IMR-90 (cell line): ENCODE measurements around the gene BIRC5. TPM values are rescaled to one million over a fixed set of nuclear protein-coding genes. Genes with fewer than 3 reads are reported as not detected.

Source experiments
- ATAC-seq: fragments of 200-7000 bp; cut with Tn5 transposase; 2 replicates; pipeline ENCODE4 v1.9.1; 2020; ENCODE audit warnings: low read depth, mild to moderate bottlenecking, moderate library complexity
- BruUV-seq: library from RNA; stranded (reverse); fragments of 400-500 nt; replicated peaks from 2 replicates; lab custom pipeline; 2021; lab: Mats Ljungman, UMichigan
- CTCF ChIA-PET: fragments of 300-600 bp; formaldehyde crosslinking; extraction: SDS; loops from one replicate; lab custom pipeline; 2021; ENCODE audit warnings: antibody characterized with exemption; lab: Yijun Ruan, JAX
- POLR2A ChIA-PET: fragments of 300-600 bp; sonication (Branson Sonifier 250); formaldehyde crosslinking; loops from one replicate; lab custom pipeline; 2022; ENCODE audit warnings: antibody characterized with exemption; ENCODE audit not compliant: unreplicated experiment; lab: Charles Lee
- DNase-seq: peaks from one replicate; pipeline ENCODE4 v3.0.0; 2013
- H2AFZ ChIP-seq: replicated peaks from 2 replicates; pipeline ENCODE3; 2013; ENCODE audit warnings: low read length, mild to moderate bottlenecking; ENCODE audit not compliant: poor library complexity
- H2AK5ac ChIP-seq: 2 replicates; pipeline ENCODE4 v1.6.1; 2013; ENCODE audit warnings: low read depth, low read length, inconsistent platforms
- H2AK9ac ChIP-seq: replicated peaks from 2 replicates; pipeline ENCODE3; 2013; ENCODE audit warnings: mild to moderate bottlenecking, low read depth, low read length, moderate library complexity; ENCODE audit not compliant: poor library complexity
- H2BK120ac ChIP-seq: 2 replicates; pipeline ENCODE4 v1.6.1; 2013; ENCODE audit warnings: low read depth, low read length, inconsistent platforms
- H2BK15ac ChIP-seq: 3 replicates; pipeline ENCODE4 v1.6.1; 2013; ENCODE audit warnings: low read depth, low read length, inconsistent platforms
- H2BK20ac ChIP-seq: 2 replicates; pipeline ENCODE4 v1.6.1; 2013; ENCODE audit warnings: low read depth, mild to moderate bottlenecking, inconsistent platforms, low read length, moderate library complexity
- H2BK5ac ChIP-seq: 2 replicates; pipeline ENCODE4 v1.6.1; 2013; ENCODE audit warnings: mild to moderate bottlenecking, low read depth, low read length, inconsistent platforms; ENCODE audit not compliant: poor library complexity, severe bottlenecking
- H3K14ac ChIP-seq: replicated peaks from 2 replicates; pipeline ENCODE4 v1.6.1; 2013; ENCODE audit warnings: low read depth, low read length, inconsistent platforms
- H3K18ac ChIP-seq: 2 replicates; pipeline ENCODE4 v1.6.1; 2013; ENCODE audit warnings: low read depth, low read length, control low read depth
- H3K23ac ChIP-seq: 2 replicates; pipeline ENCODE4 v1.6.1; 2013; ENCODE audit warnings: low read depth, low read length, inconsistent platforms
- H3K27ac ChIP-seq: 2 replicates; pipeline ENCODE4 v1.5.1; 2013; ENCODE audit warnings: mild to moderate bottlenecking, control low read depth, low read length; ENCODE audit not compliant: insufficient read depth
- H3K27me3 ChIP-seq: 2 replicates; pipeline ENCODE4 v1.6.1; 2013; ENCODE audit warnings: low read length; ENCODE audit not compliant: control insufficient read depth, insufficient read depth
- H3K36me3 ChIP-seq: 2 replicates; pipeline ENCODE4 v1.6.1; 2013; ENCODE audit warnings: low read length, mixed read lengths; ENCODE audit not compliant: control insufficient read depth, insufficient read depth
- H3K4ac ChIP-seq: 2 replicates; pipeline ENCODE4 v1.6.1; 2013; ENCODE audit warnings: low read depth, low read length, inconsistent platforms
- H3K4me1 ChIP-seq: 2 replicates; pipeline ENCODE4 v1.6.1; 2013; ENCODE audit warnings: low read length, mixed read lengths; ENCODE audit not compliant: control insufficient read depth, insufficient read depth
- H3K4me2 ChIP-seq: 2 replicates; pipeline ENCODE4 v1.6.1; 2013; ENCODE audit warnings: low read depth, mild to moderate bottlenecking, control low read depth, low read length, moderate library complexity
- H3K4me3 ChIP-seq: 2 replicates; pipeline ENCODE4 v1.5.1; 2013; ENCODE audit warnings: low read depth, mild to moderate bottlenecking, control low read depth, low read length, moderate library complexity; ENCODE audit not compliant: insufficient read depth
- H3K56ac ChIP-seq: 2 replicates; pipeline ENCODE4 v1.6.1; 2013; ENCODE audit warnings: low read length, inconsistent platforms; ENCODE audit not compliant: insufficient read depth; ENCODE audit errors: extremely low read depth
- H3K79me1 ChIP-seq, 2 experiments: 2 replicates each; pipeline ENCODE4 v1.6.1; 2013; ENCODE audit warnings: low read length in 2 of 2, inconsistent platforms in 1 of 2, low read depth in 1 of 2
- H3K9ac ChIP-seq: 2 replicates; pipeline ENCODE4 v1.6.1; 2013; ENCODE audit warnings: low read depth, low read length, control low read depth
- H3K9me1 ChIP-seq: 2 replicates; pipeline ENCODE4 v1.6.1; 2013; ENCODE audit warnings: low read length, inconsistent platforms; ENCODE audit not compliant: insufficient read depth
- H3K9me3 ChIP-seq: 2 replicates; pipeline ENCODE4 v1.6.1; 2013; ENCODE audit warnings: low read length; ENCODE audit not compliant: control insufficient read depth, insufficient read depth
- H4K20me1 ChIP-seq: 2 replicates; pipeline ENCODE4 v1.6.1; 2013; ENCODE audit warnings: low read length, inconsistent platforms; ENCODE audit not compliant: insufficient read depth
- H4K5ac ChIP-seq: 2 replicates; pipeline ENCODE4 v1.6.1; 2013; ENCODE audit warnings: mild to moderate bottlenecking, low read depth, low read length, control low read depth
- H4K8ac ChIP-seq, 2 experiments: 2 replicates each; pipeline ENCODE4 v1.6.1; 2013; ENCODE audit warnings: low read depth in 2 of 2, low read length in 2 of 2, control low read depth in 1 of 2, inconsistent platforms in 1 of 2
- H4K91ac ChIP-seq: 2 replicates; pipeline ENCODE4 v1.6.1; 2013; ENCODE audit warnings: low read depth, low read length, inconsistent platforms; ENCODE audit not compliant: insufficient read depth
- BHLHE40 ChIP-seq: fragments of 150-350 bp; IDR thresholded peaks from 2 replicates; pipeline ENCODE4 v1.6.1; 2016; ENCODE audit warnings: mild to moderate bottlenecking, low read depth, low read length
- CEBPB ChIP-seq: IDR thresholded peaks from 2 replicates; pipeline ENCODE4 v1.6.1; 2012; ENCODE audit warnings: low read depth, low read length, improper control_type of control experiment
- CHD1 ChIP-seq: IDR thresholded peaks from 2 replicates; pipeline ENCODE4 v1.6.1; 2012; ENCODE audit warnings: low read depth, low read length, improper control_type of control experiment
- FOS ChIP-seq: fragments of 150-350 bp; IDR thresholded peaks from 2 replicates; pipeline ENCODE4 v1.6.1; 2016; ENCODE audit warnings: low read depth, low read length
- MAFK ChIP-seq: IDR thresholded peaks from 2 replicates; pipeline ENCODE4 v1.6.1; 2012; ENCODE audit warnings: low read depth, low read length, improper control_type of control experiment
- MAZ ChIP-seq: IDR thresholded peaks from 2 replicates; pipeline ENCODE4 v1.6.1; 2012; ENCODE audit warnings: low read depth, mild to moderate bottlenecking, low read length, improper control_type of control experiment, moderate library complexity, borderline replicate concordance
- MXI1 ChIP-seq: IDR thresholded peaks from 2 replicates; pipeline ENCODE4 v1.6.1; 2012; ENCODE audit warnings: low read depth, mild to moderate bottlenecking, low read length, moderate library complexity, borderline replicate concordance
- NFE2L2 ChIP-seq: fragments of 150-350 bp; IDR thresholded peaks from 2 replicates; pipeline ENCODE4 v1.6.1; 2016; ENCODE audit warnings: low read depth, mild to moderate bottlenecking, low read length
- POLR2A ChIP-seq: IDR thresholded peaks from 2 replicates; pipeline ENCODE4 v1.6.1; 2012; ENCODE audit warnings: mild to moderate bottlenecking, low read depth, low read length
- RAD21 ChIP-seq: IDR thresholded peaks from 2 replicates; pipeline ENCODE4 v1.6.1; 2012; ENCODE audit warnings: low read length, improper control_type of control experiment
- RCOR1 ChIP-seq: IDR thresholded peaks from 2 replicates; pipeline ENCODE4 v1.6.1; 2012; ENCODE audit warnings: mild to moderate bottlenecking, low read length, improper control_type of control experiment; ENCODE audit not compliant: insufficient replicate concordance
- RFX5 ChIP-seq: IDR thresholded peaks from 2 replicates; pipeline ENCODE4 v1.8.0; 2012; ENCODE audit warnings: low read depth, mild to moderate bottlenecking, low read length, moderate library complexity
- WGBS, 2 experiments: methylation state at CpG; one replicate each; pipeline versions ENCODE4 v1.1.5 to v1.1.7; 2013; ENCODE audit warnings: missing lambda C conversion rate in 2 of 2; ENCODE audit not compliant: insufficient read length in 1 of 2; ENCODE audit errors: extremely low coverage in 2 of 2; 5-methylcytosine and 5-hydroxymethylcytosine counted together
- dilution Hi-C: fragments of 300-500 bp; cut with HindIII; formaldehyde crosslinking; loops from one replicate; pipeline ENCODE4 v1.14.3; 2018; ENCODE audit warnings: low sequenced_read_pairs; ENCODE audit not compliant: unreplicated experiment
- in situ Hi-C: fragments of 300-500 bp; cut with MboI; formaldehyde crosslinking; loops from 3 replicates; pipeline ENCODE4 v1.14.3; 2019; ENCODE audit warnings: low sequenced_read_pairs, inconsistent platforms, mixed read lengths
- intact Hi-C: fragments of 100-400 bp; cut with micrococcal nuclease; formaldehyde crosslinking; loops from 2 replicates; pipeline ENCODE4 v1.10.0; 2022
- polyA plus RNA-seq, 3 experiments: library from polyadenylated mRNA; depleted of rRNA; stranded (reverse); fragments of >200 nt; gene quantifications; 2 replicates each; pipeline ENCODE4 v1.2.3, GENCODE V29; 2012; ENCODE audit warnings: low replicate concordance in 1 of 3
- total RNA-seq: library from RNA; depleted of rRNA; stranded (reverse); fragments of >200 nt; gene quantifications from 2 replicates; pipeline ENCODE4 v1.2.3, GENCODE V29; 2012
- TF ChIP-seq, protein P1 (sequence below): fragments of 150-350 bp; IDR thresholded peaks from 2 replicates; pipeline ENCODE4 v1.6.1; 2017; ENCODE audit warnings: mild to moderate bottlenecking, antibody characterized with exemption, low read length, low read depth
- TF ChIP-seq, protein P2 (sequence below): fragments of 150-350 bp; IDR thresholded peaks from 2 replicates; pipeline ENCODE4 v1.6.1; 2016; ENCODE audit warnings: low read depth, mild to moderate bottlenecking, low read length, moderate library complexity, borderline replicate concordance

BIRC5 gene
- total and polyA plus RNA-seq, 2 of the 4 experiments (the other 2 are of a cell fraction) = 16.6 to 52.7 TPM

DNA sequence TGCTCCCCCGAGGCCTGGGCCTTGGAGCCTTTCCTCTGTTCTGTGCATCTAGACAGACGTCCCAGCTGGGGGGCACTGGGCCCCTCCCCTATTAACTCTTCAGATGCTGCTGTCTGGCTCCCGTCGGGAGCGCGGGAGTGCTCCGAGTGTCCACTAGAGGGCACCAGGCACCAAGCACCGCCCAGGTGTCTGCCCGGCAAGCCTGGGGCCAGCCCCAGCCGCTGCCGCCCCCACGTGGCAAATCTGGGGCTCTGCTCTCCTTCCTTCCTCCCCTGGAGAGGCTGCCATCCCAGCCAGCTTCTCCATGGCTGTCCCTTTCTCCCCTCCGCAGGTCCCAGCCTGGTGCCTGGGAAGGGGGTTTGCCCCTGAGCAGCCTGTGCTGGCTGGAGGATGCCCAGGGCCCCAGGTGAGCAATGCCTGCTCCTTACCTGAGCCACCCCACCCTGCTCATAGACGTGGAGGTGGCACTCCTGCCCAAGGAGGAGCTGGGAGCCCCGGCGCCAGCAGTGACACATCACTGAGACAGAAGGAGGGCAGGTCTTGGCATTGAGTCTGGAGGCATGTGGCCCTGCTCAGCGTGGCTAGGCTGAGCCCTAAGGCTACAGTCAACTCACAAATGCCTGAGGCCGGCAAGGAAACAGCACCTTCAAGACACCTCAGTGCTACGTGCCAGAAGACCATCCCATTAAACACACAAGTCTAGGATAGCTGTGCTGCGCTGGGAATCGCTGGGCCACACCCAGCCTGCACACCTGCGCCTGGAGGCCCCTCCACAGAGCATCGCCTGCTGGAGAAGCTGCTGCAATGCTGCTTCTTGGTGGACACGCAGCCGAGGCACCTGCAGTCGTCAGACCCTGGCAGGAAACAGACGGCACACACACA lies 37.1 kb downstream of the BIRC5 start (continued):
- TF ChIP-seq FOS (no peak), BHLHE40 (no peak), POLR2A (0 out of 2 replicates have a peak, but pooled peaks have one; percentile 38)

DNA sequence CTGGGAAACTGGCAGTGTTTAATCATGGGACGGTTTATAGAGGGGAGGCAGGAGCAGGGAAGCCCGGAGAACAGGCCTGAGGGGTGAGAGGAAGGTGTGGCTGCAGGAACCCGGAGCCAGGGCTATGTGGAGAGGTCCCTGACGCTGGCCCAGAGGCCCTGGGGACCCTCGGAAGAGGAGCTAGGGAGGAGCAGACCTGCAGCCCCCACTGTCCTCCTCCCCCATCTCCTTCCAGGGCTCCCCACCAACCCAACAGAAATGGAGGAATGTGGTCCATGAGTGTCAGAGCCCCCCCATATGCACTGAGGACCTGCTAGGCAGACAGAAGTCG lies 37.7 kb downstream of the BIRC5 start:
- Histone ChIP-seq H3K56ac (no peak overlapping the region), H2BK120ac (no peak overlapping the region), H3K9me1 (0 out of 2 replicates have a peak, but pooled peaks cover 6% of the 10 kb centered on the region), H3K9me3 (no peaks in the 10 kb centered on the region), H3K27ac (no peak overlapping the region), H3K4me1 (peaks cover 6% of the 10 kb centered on the region), H2AK9ac (no peak overlapping the region), H3K18ac (no peak overlapping the region), H3K9ac (no peak overlapping the region), H3K14ac (no peak overlapping the region), H2AFZ (no peak overlapping the region), H4K91ac (no peak overlapping the region), H4K20me1 (no peaks in the 10 kb centered on the region), H3K4me2 (no peak overlapping the region), H4K8ac (no peak overlapping the region), H2BK20ac (no peak overlapping the region), H2BK5ac (no peak overlapping the region), H3K4ac (no peak overlapping the region), H3K23ac (no peak overlapping the region), H3K36me3 (no peaks in the 10 kb centered on the region), H4K5ac (no peak overlapping the region), H3K4me3 (no peak overlapping the region), H3K27me3 (peaks cover 3% of the 10 kb centered on the region; the same call in 1 of the 2 replicates), H2BK15ac (no peak overlapping the region), H3K79me1 (peaks cover 0 to 4% of the 10 kb centered on the region in 2 experiments; a peak in 1 of 4 replicates), H2AK5ac (no peak overlapping the region)
- POLR2A ChIA-PET = no interaction called here
- intact Hi-C loops (loop anchor here (1.0 to 10.0 kb wide), 4 partner anchors 109 to 453 kb away; partner anchors contain the start of gene SOCS3), dilution Hi-C loops (no loop called here), in situ Hi-C loops (no loop called here)
- no TSS peak for BruUV-seq
- 33% methylated on average over 1 of the region's 6 CpGs; no CpG with 5 or more reads in 1 of the 2 experiments for WGBS, 2 experiments
- ATAC-seq (no peak), DNase-seq (no peak)
- CTCF ChIA-PET = interaction anchor here (0.8 to 1.5 kb wide), 5 partner anchors 13 to 457 kb away, joined by 3 to 5 read pairs (median 4); no protein-coding TSS in a partner anchor
- TF ChIP-seq, protein P1, sequence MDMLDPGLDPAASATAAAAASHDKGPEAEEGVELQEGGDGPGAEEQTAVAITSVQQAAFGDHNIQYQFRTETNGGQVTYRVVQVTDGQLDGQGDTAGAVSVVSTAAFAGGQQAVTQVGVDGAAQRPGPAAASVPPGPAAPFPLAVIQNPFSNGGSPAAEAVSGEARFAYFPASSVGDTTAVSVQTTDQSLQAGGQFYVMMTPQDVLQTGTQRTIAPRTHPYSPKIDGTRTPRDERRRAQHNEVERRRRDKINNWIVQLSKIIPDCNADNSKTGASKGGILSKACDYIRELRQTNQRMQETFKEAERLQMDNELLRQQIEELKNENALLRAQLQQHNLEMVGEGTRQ = no peak
- no peak for TF ChIP-seq MXI1
- no peak for TF ChIP-seq MAZ
- TF ChIP-seq BHLHE40 = no peak
- no peak for TF ChIP-seq MAFK
- no peak for TF ChIP-seq RAD21
- TF ChIP-seq NFE2L2 = no peak
- TF ChIP-seq, protein P2, sequence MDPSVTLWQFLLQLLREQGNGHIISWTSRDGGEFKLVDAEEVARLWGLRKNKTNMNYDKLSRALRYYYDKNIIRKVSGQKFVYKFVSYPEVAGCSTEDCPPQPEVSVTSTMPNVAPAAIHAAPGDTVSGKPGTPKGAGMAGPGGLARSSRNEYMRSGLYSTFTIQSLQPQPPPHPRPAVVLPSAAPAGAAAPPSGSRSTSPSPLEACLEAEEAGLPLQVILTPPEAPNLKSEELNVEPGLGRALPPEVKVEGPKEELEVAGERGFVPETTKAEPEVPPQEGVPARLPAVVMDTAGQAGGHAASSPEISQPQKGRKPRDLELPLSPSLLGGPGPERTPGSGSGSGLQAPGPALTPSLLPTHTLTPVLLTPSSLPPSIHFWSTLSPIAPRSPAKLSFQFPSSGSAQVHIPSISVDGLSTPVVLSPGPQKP = no peak
- no peak for TF ChIP-seq RFX5
- no peak for TF ChIP-seq FOS
- no peak for TF ChIP-seq CHD1
- TF ChIP-seq CEBPB = no peak
- TF ChIP-seq RCOR1 = no peak
